ENCODE data around the gene FGF22.
A peak's percentile ranks its signal among the peaks of the same experiment; 100 is the strongest.
"Not testable (repeated sequence)": the region's sequence is repeated elsewhere in the genome, so short reads cannot be mapped to it uniquely, and the experiment has no call there.

The FGF22 gene

GRCh38 chr19:661427-662196 is 21.9 kb downstream of the FGF22 start:
- DNase-seq = no peak

- peak in 1 of 2 experiments; percentile 28 for DNase-seq
These were observed 22.7 kb downstream of the FGF22 start for GRCh38 chr19:662207-662961.

- DNase-seq = peak in 1 of 2 experiments; percentile 84
These were observed 23.4 kb downstream of the FGF22 start, which contains the start of gene RNF126 for GRCh38 chr19:662962-663681. Gene RNF126, minus strand, starts transcription at chr19:663214. Its CDS starts 93 bp downstream, at chr19:663121.

- no peak for DNase-seq
These were observed 24.0 kb downstream of the FGF22 start for GRCh38 chr19:663682-664117.

- peak in 1 of 2 experiments; percentile 87 for DNase-seq
These were observed 25.3 kb downstream of the FGF22 start for GRCh38 chr19:664913-665443.

- not testable (repeated sequence) for DNase-seq
These were observed 27.4 kb downstream of the FGF22 start for GRCh38 chr19:666985-667573.

GRCh38 chr19:668675-669434 is 29.2 kb downstream of the FGF22 start:
- not testable (repeated sequence) for DNase-seq

- no peak for DNase-seq
These were observed 31.0 kb downstream of the FGF22 start for GRCh38 chr19:670609-671075.

GRCh38 chr19:674282-675151 is 34.8 kb downstream of the FGF22 start:
- no peak for DNase-seq

GRCh38 chr19:676007-676338 is 36.3 kb downstream of the FGF22 start:
- no peak for DNase-seq

- no peak for DNase-seq
These were observed 36.8 kb downstream of the FGF22 start, which contains the start of gene FSTL3 for GRCh38 chr19:676339-677105. Gene FSTL3, plus strand, starts transcription at chr19:676392. Its CDS starts 32 bp downstream, at chr19:676424.

- DNase-seq = no peak
These were observed 37.5 kb downstream of the FGF22 start for GRCh38 chr19:677201-677600.

- no peak for DNase-seq
These were observed 38.1 kb downstream of the FGF22 start for GRCh38 chr19:677601-678436.

- no peak for DNase-seq
These were observed 39.2 kb downstream of the FGF22 start for GRCh38 chr19:678791-679388.

GRCh38 chr19:679418-680286 is 40.0 kb downstream of the FGF22 start:
- DNase-seq = peak in 1 of 2 experiments; percentile 34

GRCh38 chr19:680287-681028 is 40.8 kb downstream of the FGF22 start:
- peak; percentile 88 to 96 for DNase-seq

All from NCI-H526 (cell line).